Stomach (tissue), 9 donors: ENCODE data around the gene CTSF. TPM values are rescaled to one million over a fixed set of nuclear protein-coding genes. Genes with fewer than 3 reads are reported as not detected.
"Not testable (repeated sequence)": the region's sequence is repeated elsewhere in the genome, so short reads cannot be mapped to it uniquely, and the experiment has no call there.

Experiments
- DNase-seq, 2 donors: peaks; one replicate each; pipeline versions ENCODE4 v3.0.0 to v3.0.0-alpha.2; 2013 to 2019
- H3K27ac ChIP-seq, 5 donors: fragments of 200-600 bp in 4 of 5; sonication (generic) in 4 of 5; one replicate each; pipeline ENCODE4 v1.5.1; 2013 to 2019; ENCODE audit warnings: mild to moderate bottlenecking in 1 of 5, moderate library complexity in 1 of 5
- H3K27me3 ChIP-seq, 3 donors: fragments of 200-600 bp; sonication (generic); one replicate each; pipeline ENCODE4 v1.5.1; 2017 to 2019; ENCODE audit warnings: mixed run types in 1 of 3
- H3K36me3 ChIP-seq, 4 donors: fragments of 200-600 bp; sonication (generic); 1 replicate in 3 of 4; 2 replicates in 1 of 4; pipeline ENCODE4 v1.5.1; 2016 to 2019
- H3K4me1 ChIP-seq, 4 donors: fragments of 200-600 bp; sonication (generic); one replicate each; pipeline ENCODE4 v1.5.1; 2016 to 2019
- H3K4me3 ChIP-seq, 4 donors: fragments of 200-600 bp; sonication (generic) in 3 of 4; one replicate each; pipeline ENCODE4 v1.5.1; 2016 to 2019; ENCODE audit warnings: mild to moderate bottlenecking in 1 of 4
- H3K9me3 ChIP-seq, 4 donors: fragments of 200-600 bp; sonication (generic); one replicate each; pipeline ENCODE4 v1.5.1; 2016 to 2019
- EP300 ChIP-seq: sonication (generic); formaldehyde crosslinking; IDR thresholded peaks from one replicate; pipeline ENCODE4 v1.6.1; 2017; ENCODE audit warnings: antibody characterized with exemption
- POLR2A ChIP-seq, 4 donors: fragments of 450-650 bp; IDR thresholded peaks; one replicate each; pipeline ENCODE4 v1.6.1; 2016; ENCODE audit warnings: antibody characterized with exemption in 4 of 4, control low read depth in 2 of 4, mild to moderate bottlenecking in 1 of 4, moderate library complexity in 1 of 4
- POLR2AphosphoS5 ChIP-seq, 3 donors: sonication (generic); formaldehyde crosslinking; IDR thresholded peaks; one replicate each; pipeline ENCODE4 v1.6.1; 2016; ENCODE audit warnings: antibody characterized with exemption in 3 of 3
- WGBS, 5 donors: extraction: QIAGEN DNeasy Blood & Tissue Kit in 3 of 5; methylation state at CpG; one replicate each; pipeline versions ENCODE4 v1.1.5 to v1.1.7; 2013 to 2018; 5-methylcytosine and 5-hydroxymethylcytosine counted together
- intact Hi-C: fragments of 100-400 bp; cut with DNase I; formaldehyde crosslinking; loops from one replicate; pipeline ENCODE4 v1.15.1; 2023; ENCODE audit warnings: low total_unique reads
- polyA plus RNA-seq, 3 donors: library from polyadenylated mRNA; stranded (reverse); fragments of 200-250 nt; gene quantifications; one replicate each; pipeline ENCODE4 v1.2.3, GENCODE V29; 2013
- total RNA-seq, 5 donors: library from RNA; depleted of rRNA; stranded (reverse); fragments of >200 nt; gene quantifications; one replicate each; pipeline versions ENCODE4 v1.1.0 to v1.2.3, GENCODE V29; 2014 to 2016
- TF ChIP-seq, protein P1 (sequence below), 7 experiments: fragments of 450-650 bp in 4 of 7; fragments of 200-600 bp in 3 of 7; sonication (generic) in 3 of 7; IDR thresholded peaks; one replicate each; pipeline ENCODE4 v1.5.1; 2016 to 2019; ENCODE audit warnings: antibody characterized with exemption in 7 of 7, control low read depth in 2 of 7, mild to moderate bottlenecking in 1 of 7
- donor health status: healthy with polysubstance abuse.
- donor health status: Bipolar disorder and iron deficiency.
- donor health status: healthy.

Gene CTSF
- total and polyA plus RNA-seq, 8 donors: 7.6 to 105 (median 34.4) TPM

DNA sequence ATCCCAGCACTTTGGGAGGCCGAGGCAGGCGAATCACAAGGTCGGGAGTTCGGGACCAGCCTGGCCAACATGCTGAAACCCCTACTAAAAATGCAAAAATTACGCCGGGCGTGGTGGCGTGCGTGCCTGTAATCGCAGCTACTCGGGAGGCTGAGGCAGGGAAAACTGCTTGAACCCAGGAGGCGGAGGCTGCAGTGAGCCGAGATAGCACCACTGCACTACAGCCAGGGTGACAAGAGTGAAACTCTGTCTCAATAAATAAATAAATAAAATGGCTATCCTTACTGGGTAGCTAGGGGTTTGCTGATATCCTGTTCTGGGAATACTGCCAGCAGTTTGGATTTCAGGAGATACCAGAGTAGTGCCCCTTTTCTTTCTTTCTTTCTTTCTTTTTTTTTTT, 45.7 kb upstream of the CTSF start:
- no peak for TF ChIP-seq POLR2A (IDR thresholded peaks at IDR 0.05)
- TF ChIP-seq POLR2AphosphoS5 (IDR thresholded peaks at IDR 0.05): no peak
- no peak for TF ChIP-seq EP300
- TF ChIP-seq, protein P1, sequence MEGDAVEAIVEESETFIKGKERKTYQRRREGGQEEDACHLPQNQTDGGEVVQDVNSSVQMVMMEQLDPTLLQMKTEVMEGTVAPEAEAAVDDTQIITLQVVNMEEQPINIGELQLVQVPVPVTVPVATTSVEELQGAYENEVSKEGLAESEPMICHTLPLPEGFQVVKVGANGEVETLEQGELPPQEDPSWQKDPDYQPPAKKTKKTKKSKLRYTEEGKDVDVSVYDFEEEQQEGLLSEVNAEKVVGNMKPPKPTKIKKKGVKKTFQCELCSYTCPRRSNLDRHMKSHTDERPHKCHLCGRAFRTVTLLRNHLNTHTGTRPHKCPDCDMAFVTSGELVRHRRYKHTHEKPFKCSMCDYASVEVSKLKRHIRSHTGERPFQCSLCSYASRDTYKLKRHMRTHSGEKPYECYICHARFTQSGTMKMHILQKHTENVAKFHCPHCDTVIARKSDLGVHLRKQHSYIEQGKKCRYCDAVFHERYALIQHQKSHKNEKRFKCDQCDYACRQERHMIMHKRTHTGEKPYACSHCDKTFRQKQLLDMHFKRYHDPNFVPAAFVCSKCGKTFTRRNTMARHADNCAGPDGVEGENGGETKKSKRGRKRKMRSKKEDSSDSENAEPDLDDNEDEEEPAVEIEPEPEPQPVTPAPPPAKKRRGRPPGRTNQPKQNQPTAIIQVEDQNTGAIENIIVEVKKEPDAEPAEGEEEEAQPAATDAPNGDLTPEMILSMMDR (IDR thresholded peaks at IDR 0.05): no peak
- peak in 1 of 2 donors; percentile 46 for DNase-seq
- no peak overlapping the region for H3K27ac ChIP-seq
- peaks cover 12 to 35% (median 27%) of the 10 kb centered on the region in 4 donors for H3K4me1 ChIP-seq
- no peak overlapping the region for H3K4me3 ChIP-seq
- no peaks in the 10 kb centered on the region for H3K27me3 ChIP-seq
- no peaks in the 10 kb centered on the region for H3K36me3 ChIP-seq
- WGBS, 5 donors: 37 to 79% (median 62%) methylated on average over 13 of the region's 13 CpGs
- intact Hi-C loops: no loop called here
- H3K9me3 ChIP-seq: no peaks in the 10 kb centered on the region

- no peak overlapping the region for H3K27ac ChIP-seq
- TF ChIP-seq POLR2A (IDR thresholded peaks at IDR 0.05) (no peak), EP300 (no peak), POLR2AphosphoS5 (IDR thresholded peaks at IDR 0.05) (no peak)
- TF ChIP-seq, protein P1 (IDR thresholded peaks at IDR 0.05): no peak
- DNase-seq: no peak
- no peaks in the 10 kb centered on the region for H3K27me3 ChIP-seq
- intact Hi-C loops: no loop called here
- peaks cover 5 to 29% (median 22%) of the 10 kb centered on the region in 4 donors for H3K4me1 ChIP-seq
- no peaks in the 10 kb centered on the region for H3K36me3 ChIP-seq
- 91 to 100% (median 96%) methylated on average over 1 of the region's 1 CpG for WGBS, 5 donors
- H3K4me3 ChIP-seq: no peak overlapping the region
- no peaks in the 10 kb centered on the region for H3K9me3 ChIP-seq
Measured at GRCh38 chr11:66612458-66612857, 44.1 kb upstream of the CTSF start.

DNA sequence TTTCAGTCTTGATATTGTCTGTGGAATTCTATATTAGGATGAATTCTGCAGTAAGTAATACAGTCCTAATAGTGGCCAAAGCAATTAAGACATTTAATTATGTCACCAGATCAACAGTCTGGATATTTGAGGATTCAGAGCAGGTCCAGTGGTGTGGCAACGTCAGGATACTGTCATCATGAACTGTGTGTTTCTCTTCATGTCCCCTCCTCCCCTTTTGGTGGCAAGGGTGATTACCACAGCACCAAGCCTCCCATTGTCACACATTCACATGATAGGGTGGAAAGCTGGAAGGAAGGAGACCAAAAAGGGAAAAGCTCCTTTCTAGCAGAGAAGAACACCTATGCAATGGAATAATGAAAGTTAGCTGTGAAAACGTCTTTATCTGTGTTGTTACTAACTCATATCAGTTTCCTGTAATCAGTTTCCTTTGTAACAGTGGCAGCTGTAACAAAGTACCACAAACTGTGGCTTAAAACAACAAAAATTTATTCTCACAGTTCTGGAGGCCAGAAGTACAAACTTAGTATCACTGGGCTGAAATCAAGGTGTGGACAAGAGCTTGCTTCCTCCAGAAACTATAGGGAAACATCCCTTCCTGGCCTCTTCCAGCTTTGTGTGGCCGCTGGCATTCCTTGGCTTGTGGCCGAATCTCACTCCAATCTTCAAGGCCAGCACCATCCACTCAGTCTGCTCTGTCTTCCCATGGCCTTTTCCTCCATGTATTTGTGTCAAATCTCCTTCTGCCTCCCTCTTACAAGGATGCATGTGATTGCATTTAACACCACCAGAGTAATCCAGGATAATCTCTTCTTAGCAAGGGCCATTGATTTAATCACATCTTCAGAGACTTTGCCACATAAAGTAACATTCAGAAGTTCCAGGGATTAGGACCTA, 41.6 kb upstream of the CTSF start:
- no peak overlapping the region for H3K27ac ChIP-seq

DNA sequence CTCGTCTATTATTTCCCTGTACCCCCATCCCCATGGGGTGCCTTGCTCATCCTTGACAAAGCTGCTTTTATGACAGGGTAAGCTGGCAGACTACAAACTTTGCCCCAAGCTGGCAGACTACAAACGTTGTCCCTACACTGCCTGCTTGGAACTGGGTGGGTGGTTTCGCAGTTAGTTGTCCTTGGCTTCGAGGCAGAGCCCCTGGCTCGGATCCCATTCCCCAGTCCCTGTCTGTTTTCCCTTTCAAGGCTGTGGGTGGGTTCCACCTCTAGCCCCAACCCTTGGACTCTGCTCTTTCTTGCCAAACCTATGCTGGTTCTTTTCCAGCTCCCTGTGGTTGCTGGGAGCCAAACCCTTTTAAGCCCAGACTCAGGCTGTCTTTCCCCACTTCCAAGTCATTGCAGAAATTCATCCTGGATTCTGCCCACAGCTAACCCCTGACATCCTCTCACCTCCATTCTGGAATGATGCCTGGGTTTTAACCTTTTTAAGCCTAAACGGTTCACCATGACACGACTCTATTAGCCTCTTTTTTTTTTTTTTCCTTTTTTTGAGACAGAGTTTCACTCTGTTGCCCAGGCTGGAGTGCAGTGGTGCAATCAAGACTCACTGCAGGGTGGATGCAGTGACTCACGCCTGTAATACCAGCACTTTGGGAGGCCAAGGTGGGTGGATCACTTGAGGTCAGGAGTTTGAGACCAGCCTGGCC, 38.9 kb upstream of the CTSF start:
- H3K27ac ChIP-seq: peak overlapping the region in 4 of 5 donors; percentile 69 to 80 (median 70)
- H3K27me3 ChIP-seq: no peaks in the 10 kb centered on the region
- H3K9me3 ChIP-seq: no peaks in the 10 kb centered on the region
- peaks cover 12 to 42% (median 40%) of the 10 kb centered on the region in 4 donors for H3K36me3 ChIP-seq
- WGBS, 5 donors: 21 to 47% (median 36%) methylated on average over 8 of the region's 8 CpGs
- TF ChIP-seq EP300 (no peak), POLR2AphosphoS5 (IDR thresholded peaks at IDR 0.05) (no peak), POLR2A (IDR thresholded peaks at IDR 0.05) (no peak)
- TF ChIP-seq, protein P1 (IDR thresholded peaks at IDR 0.05): no peak
- peak; percentile 53 to 55 for DNase-seq
- H3K4me3 ChIP-seq: no peak overlapping the region
- intact Hi-C loops: no loop called here
- peaks cover 11 to 22% (median 17%) of the 10 kb centered on the region in 4 donors for H3K4me1 ChIP-seq

More for the DNA sequence above, 41.6 kb upstream of the CTSF start:
- TF ChIP-seq POLR2AphosphoS5 (IDR thresholded peaks at IDR 0.05) (no peak), EP300 (no peak)
- TF ChIP-seq, protein P1 (IDR thresholded peaks at IDR 0.05): no peak
- H3K9me3 ChIP-seq: no peaks in the 10 kb centered on the region
- intact Hi-C loops: no loop called here
- peaks cover 11 to 25% (median 21%) of the 10 kb centered on the region in 4 donors for H3K4me1 ChIP-seq
- no peak overlapping the region for H3K4me3 ChIP-seq
- DNase-seq: no peak
- 49 to 70% (median 53%) methylated on average over 4 of the region's 4 CpGs for WGBS, 5 donors
- H3K27me3 ChIP-seq: no peaks in the 10 kb centered on the region
- H3K36me3 ChIP-seq: peaks cover 7 to 17% (median 15%) of the 10 kb centered on the region in 4 donors

GRCh38 chr11:66606608-66607007, 38.2 kb upstream of the CTSF start:
- intact Hi-C loops, H3K27me3 ChIP-seq: not testable (repeated sequence)

More at GRCh38 chr11:66606608-66607007, 38.2 kb upstream of the CTSF start:
- not testable (repeated sequence) for H3K4me3 ChIP-seq, DNase-seq, H3K9me3 ChIP-seq
- Histone ChIP-seq H3K27ac (peak overlapping the region in 4 of 5 donors; percentile 69 to 80 (median 70)), H3K36me3 (peaks cover 12 to 48% (median 47%) of the 10 kb centered on the region in 4 donors), H3K4me1 (peaks cover 11 to 28% (median 17%) of the 10 kb centered on the region in 4 donors)
- 94 to 98% (median 97%) methylated on average over 3 of the region's 3 CpGs for WGBS, 5 donors
